Osteocyte (in vitro differentiated cells): ENCODE measurements around the gene USP26. TPM values are rescaled to one million over a fixed set of nuclear protein-coding genes. Genes with fewer than 3 reads are reported as not detected.

Source experiments
- DNase-seq: peaks from one replicate; pipeline ENCODE4 v3.0.0; 2021; ENCODE audit warnings: mixed read lengths; ENCODE audit not compliant: unreplicated experiment; ENCODE audit errors: extremely low spot score
- H3K27ac Mint-ChIP-seq: one replicate; pipeline ENCODE4 v1.8.0; 2021; ENCODE audit warnings: mild to moderate bottlenecking, mixed read lengths; ENCODE audit not compliant: unreplicated experiment
- H3K27me3 Mint-ChIP-seq: one replicate; pipeline ENCODE4 v1.8.0; 2021; ENCODE audit warnings: mixed read lengths; ENCODE audit not compliant: unreplicated experiment
- H3K36me3 Mint-ChIP-seq: one replicate; pipeline ENCODE4 v1.8.0; 2021; ENCODE audit warnings: mixed read lengths; ENCODE audit not compliant: unreplicated experiment
- H3K4me1 Mint-ChIP-seq: one replicate; pipeline ENCODE4 v1.8.0; 2021; ENCODE audit warnings: mixed read lengths; ENCODE audit not compliant: unreplicated experiment
- H3K4me3 Mint-ChIP-seq: one replicate; pipeline ENCODE4 v1.8.0; 2021; ENCODE audit warnings: mild to moderate bottlenecking, moderate library complexity, mixed read lengths; ENCODE audit not compliant: unreplicated experiment
- H3K9me3 Mint-ChIP-seq: one replicate; pipeline ENCODE4 v1.8.0; 2021; ENCODE audit warnings: mixed read lengths; ENCODE audit not compliant: unreplicated experiment
- CTCF ChIP-seq: fragments of 200-600 bp; sonication (generic); IDR thresholded peaks from 2 replicates; pipeline ENCODE4 v1.5.0; 2021; ENCODE audit warnings: antibody characterized with exemption, mild to moderate bottlenecking, moderate library complexity
- total RNA-seq: library from RNA; stranded (reverse); gene quantifications from 2 replicates; pipeline ENCODE4 v1.2.1, GENCODE V29; 2021

The USP26 gene
- total RNA-seq, 1 donor from 2014 or later, result not detected

GRCh38 chrX:133072566-133072965, 24.3 kb downstream of the USP26 start:
- H3K9me3 Mint-ChIP-seq, result peaks cover 5% of the 10 kb centered on the region
- no peaks in the 10 kb centered on the region for H3K36me3 Mint-ChIP-seq
- H3K27ac Mint-ChIP-seq, result no peak overlapping the region
- no peaks in the 10 kb centered on the region for H3K4me1 Mint-ChIP-seq
- no peak overlapping the region for H3K4me3 Mint-ChIP-seq
- DNase-seq, result no peak
- TF ChIP-seq CTCF, result no peak
- peaks cover 6% of the 10 kb centered on the region for H3K27me3 Mint-ChIP-seq

DNA sequence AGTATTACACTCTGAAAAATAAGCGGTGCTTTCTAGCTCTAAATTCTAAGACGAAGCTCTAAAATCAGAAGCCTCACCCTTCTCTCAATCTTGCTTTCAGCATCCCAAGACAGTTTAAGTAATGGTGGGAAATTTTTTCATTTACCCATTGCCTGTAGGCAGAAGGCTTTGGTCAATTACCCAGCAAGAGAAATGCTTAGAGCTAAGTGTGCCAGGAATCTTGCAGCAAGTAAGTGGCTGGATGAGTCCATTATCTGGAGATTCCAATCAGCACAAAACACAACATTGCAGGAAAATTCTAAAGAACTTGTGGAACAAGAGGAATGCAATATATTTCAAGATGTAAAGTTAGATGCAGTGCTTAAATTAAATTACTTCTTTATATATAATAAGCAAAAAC, 28.4 kb downstream of the USP26 start:
- DNase-seq, result no peak
- Mint-ChIP-seq H3K4me1 (no peaks in the 10 kb centered on the region), H3K27ac (no peak overlapping the region), H3K9me3 (peaks cover 4% of the 10 kb centered on the region), H3K27me3 (peaks cover 16% of the 10 kb centered on the region), H3K4me3 (no peak overlapping the region), H3K36me3 (no peaks in the 10 kb centered on the region)
- TF ChIP-seq CTCF, result no peak

DNA sequence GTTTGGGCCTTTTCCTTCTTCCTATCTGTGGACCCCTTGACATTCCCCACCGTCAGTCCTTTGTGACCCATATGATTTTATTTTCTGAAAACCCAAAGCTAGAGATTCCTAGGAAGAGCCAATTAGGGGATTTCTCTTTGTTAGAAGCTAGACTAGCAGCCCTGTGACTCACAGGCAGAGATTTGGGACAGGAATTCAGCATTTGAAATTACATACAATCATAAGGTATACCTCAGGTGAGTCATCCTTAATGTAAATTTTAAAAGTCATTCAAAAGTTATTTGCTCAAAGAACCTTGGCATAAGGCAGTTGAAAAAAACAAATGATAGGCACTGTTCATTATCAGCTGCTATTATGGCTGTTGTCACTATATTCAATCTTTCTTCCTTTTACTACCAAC, 40.6 kb downstream of the USP26 start:
- no peak for DNase-seq
- H3K9me3 Mint-ChIP-seq, result no peaks in the 10 kb centered on the region
- H3K27me3 Mint-ChIP-seq, result no peaks in the 10 kb centered on the region
- H3K27ac Mint-ChIP-seq, result no peak overlapping the region
- no peaks in the 10 kb centered on the region for H3K36me3 Mint-ChIP-seq
- no peak for TF ChIP-seq CTCF
- H3K4me3 Mint-ChIP-seq, result no peak overlapping the region
- H3K4me1 Mint-ChIP-seq, result peaks cover 11% of the 10 kb centered on the region

DNA sequence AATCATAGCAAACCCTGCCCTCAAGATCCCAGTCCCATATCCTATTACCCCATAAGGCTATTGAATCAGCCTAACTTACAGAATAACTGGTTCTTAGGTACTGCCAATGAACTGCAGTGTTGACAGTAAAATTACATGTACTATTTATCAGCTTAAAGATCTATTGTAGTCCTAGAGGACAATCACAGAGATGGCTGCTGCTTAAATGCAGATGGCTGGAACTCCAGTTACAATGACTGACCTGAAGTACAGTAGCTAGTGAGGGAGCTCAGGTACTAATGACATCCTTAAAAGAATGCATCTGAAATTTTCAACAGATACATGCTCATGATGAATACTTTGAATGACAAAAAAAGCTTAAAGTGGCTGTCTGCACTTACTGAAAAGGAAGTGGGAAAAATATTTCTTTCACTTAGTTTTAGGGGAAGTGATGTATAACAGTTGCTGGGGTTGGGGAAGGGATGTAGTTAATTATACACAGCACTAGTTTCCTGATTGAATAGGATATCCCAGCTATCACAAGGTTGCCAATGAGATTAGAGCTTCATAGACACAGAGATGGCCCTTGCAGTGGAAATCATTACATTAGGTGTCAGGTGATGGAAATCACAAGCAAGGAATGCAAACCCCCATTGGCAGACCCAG, 42.0 kb downstream of the USP26 start:
- peaks cover 11% of the 10 kb centered on the region for H3K4me1 Mint-ChIP-seq
- DNase-seq, result no peak
- no peak overlapping the region for H3K4me3 Mint-ChIP-seq
- H3K27ac Mint-ChIP-seq, result no peak overlapping the region
- H3K9me3 Mint-ChIP-seq, result no peaks in the 10 kb centered on the region
- no peaks in the 10 kb centered on the region for H3K36me3 Mint-ChIP-seq
- TF ChIP-seq CTCF, result no peak
- no peaks in the 10 kb centered on the region for H3K27me3 Mint-ChIP-seq

GRCh38 chrX:133053861-133054598, 42.9 kb downstream of the USP26 start:
- no peaks in the 10 kb centered on the region for H3K36me3 Mint-ChIP-seq
- DNase-seq, result no peak
- H3K27ac Mint-ChIP-seq, result no peak overlapping the region
- H3K4me3 Mint-ChIP-seq, result no peak overlapping the region
- H3K27me3 Mint-ChIP-seq, result no peaks in the 10 kb centered on the region
- TF ChIP-seq CTCF, result no peak
- H3K9me3 Mint-ChIP-seq, result no peaks in the 10 kb centered on the region
- H3K4me1 Mint-ChIP-seq, result peaks cover 11% of the 10 kb centered on the region
